MM.1S (cell line): ENCODE results near the gene MRPS5.

ENCODE experiments used
- DNase-seq: peaks from one replicate; pipeline ENCODE4 v3.0.0-alpha.2; 2015
- H2AFZ ChIP-seq: fragments of 300-600 bp; sonication (generic); 2 replicates; pipeline ENCODE4 v1.6.0; 2016; ENCODE audit warnings: antibody characterized with exemption, low read length
- H3F3A ChIP-seq: fragments of 300-600 bp; sonication (generic); 2 replicates; pipeline ENCODE4 v1.6.1; 2016; ENCODE audit warnings: mild to moderate bottlenecking, antibody characterized with exemption, low read length, moderate library complexity, mixed read lengths; ENCODE audit not compliant: insufficient read depth
- H3K27ac ChIP-seq: fragments of 300-600 bp; sonication (generic); 2 replicates; pipeline ENCODE4 v1.5.1; 2016; ENCODE audit warnings: mild to moderate bottlenecking, low read length
- H3K27me3 ChIP-seq: fragments of 300-600 bp; sonication (generic); replicated peaks from 2 replicates; pipeline ENCODE4 v1.6.0; 2016; ENCODE audit warnings: low read length; ENCODE audit not compliant: insufficient read depth
- H3K36me3 ChIP-seq: fragments of 300-600 bp; sonication (generic); replicated peaks from 2 replicates; pipeline ENCODE4 v1.6.1; 2016; ENCODE audit warnings: mild to moderate bottlenecking, low read length, mixed read lengths; ENCODE audit not compliant: insufficient read depth
- H3K4me1 ChIP-seq: fragments of 300-600 bp; sonication (generic); 2 replicates; pipeline ENCODE4 v1.6.1; 2016; ENCODE audit warnings: low read length, mixed read lengths
- H3K4me2 ChIP-seq: fragments of 300-600 bp; sonication (generic); 2 replicates; pipeline ENCODE4 v1.6.0; 2016; ENCODE audit warnings: low read depth, low read length
- H3K4me3 ChIP-seq: fragments of 300-600 bp; sonication (generic); 2 replicates; pipeline ENCODE4 v1.5.1; 2016; ENCODE audit warnings: low read length, mixed read lengths
- H3K79me2 ChIP-seq: fragments of 300-600 bp; sonication (generic); 2 replicates; pipeline ENCODE4 v1.6.1; 2016; ENCODE audit warnings: mixed run types, low read length, mixed read lengths
- H3K9ac ChIP-seq: fragments of 300-600 bp; sonication (generic); 2 replicates; pipeline ENCODE4 v1.6.1; 2016; ENCODE audit warnings: low read length, mixed read lengths
- H3K9me2 ChIP-seq: fragments of 300-600 bp; sonication (generic); replicated peaks from 2 replicates; pipeline ENCODE4 v1.6.1; 2016; ENCODE audit warnings: mild to moderate bottlenecking, low read length, mixed read lengths; ENCODE audit not compliant: insufficient read depth
- H3K9me3 ChIP-seq: fragments of 300-600 bp; sonication (generic); replicated peaks from 2 replicates; pipeline ENCODE4 v1.6.1; 2016; ENCODE audit warnings: mild to moderate bottlenecking, low read length, mixed read lengths; ENCODE audit not compliant: insufficient read depth
- H4K20me1 ChIP-seq: fragments of 300-600 bp; sonication (generic); 2 replicates; pipeline ENCODE4 v1.6.1; 2016; ENCODE audit warnings: mild to moderate bottlenecking, low read length, moderate library complexity, mixed read lengths; ENCODE audit not compliant: insufficient read depth
- EZH2 ChIP-seq: fragments of 300-600 bp; sonication (generic); optimal IDR thresholded peaks from 2 replicates; pipeline ENCODE3; 2017; ENCODE audit warnings: low read depth, mild to moderate bottlenecking, antibody characterized with exemption, low read length, mixed read lengths
- EZH2phosphoT487 ChIP-seq: fragments of 300-600 bp; sonication (generic); IDR thresholded peaks from 2 replicates; pipeline ENCODE4 v1.6.1; 2018; ENCODE audit warnings: antibody characterized with exemption, low read length
- TF ChIP-seq, protein P1 (sequence below): fragments of 300-600 bp; sonication (generic); IDR thresholded peaks from 2 replicates; pipeline ENCODE4 v1.5.1; 2016; ENCODE audit warnings: antibody characterized with exemption, low read length, mixed read lengths

Gene MRPS5

DNA sequence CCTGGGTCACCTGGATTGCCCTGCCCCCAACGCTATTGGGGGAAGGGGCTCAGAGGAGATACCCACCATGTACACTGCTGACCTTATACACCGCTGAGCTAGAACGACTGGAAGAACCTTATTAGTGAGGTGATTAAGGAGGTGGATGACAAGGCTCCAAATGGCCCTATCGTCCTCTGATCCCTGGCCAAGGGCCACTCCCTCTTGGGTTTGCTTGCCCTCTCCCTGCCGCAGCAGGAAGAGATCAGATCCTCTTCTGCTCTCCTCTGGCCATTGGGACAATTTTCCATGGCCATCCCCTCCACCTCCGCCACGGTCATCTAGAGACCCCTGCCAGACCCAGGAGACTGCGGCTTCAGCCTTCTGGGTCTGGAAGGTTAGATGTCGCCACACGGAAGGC lies 36.8 kb upstream of the MRPS5 start:
- Histone ChIP-seq H3K9me2 (no peaks in the 10 kb centered on the region), H3K79me2 (no peaks in the 10 kb centered on the region), H3F3A (no peaks in the 10 kb centered on the region), H3K9me3 (no peaks in the 10 kb centered on the region), H3K36me3 (no peaks in the 10 kb centered on the region), H3K4me3 (no peak overlapping the region), H3K27me3 (no peaks in the 10 kb centered on the region), H2AFZ (no peak overlapping the region), H4K20me1 (no peaks in the 10 kb centered on the region), H3K27ac (no peak overlapping the region), H3K4me2 (no peak overlapping the region), H3K4me1 (no peaks in the 10 kb centered on the region), H3K9ac (no peak overlapping the region)
- DNase-seq = no peak
- TF ChIP-seq EZH2 (no peak), EZH2phosphoT487 (no peak)
- TF ChIP-seq, protein P1, sequence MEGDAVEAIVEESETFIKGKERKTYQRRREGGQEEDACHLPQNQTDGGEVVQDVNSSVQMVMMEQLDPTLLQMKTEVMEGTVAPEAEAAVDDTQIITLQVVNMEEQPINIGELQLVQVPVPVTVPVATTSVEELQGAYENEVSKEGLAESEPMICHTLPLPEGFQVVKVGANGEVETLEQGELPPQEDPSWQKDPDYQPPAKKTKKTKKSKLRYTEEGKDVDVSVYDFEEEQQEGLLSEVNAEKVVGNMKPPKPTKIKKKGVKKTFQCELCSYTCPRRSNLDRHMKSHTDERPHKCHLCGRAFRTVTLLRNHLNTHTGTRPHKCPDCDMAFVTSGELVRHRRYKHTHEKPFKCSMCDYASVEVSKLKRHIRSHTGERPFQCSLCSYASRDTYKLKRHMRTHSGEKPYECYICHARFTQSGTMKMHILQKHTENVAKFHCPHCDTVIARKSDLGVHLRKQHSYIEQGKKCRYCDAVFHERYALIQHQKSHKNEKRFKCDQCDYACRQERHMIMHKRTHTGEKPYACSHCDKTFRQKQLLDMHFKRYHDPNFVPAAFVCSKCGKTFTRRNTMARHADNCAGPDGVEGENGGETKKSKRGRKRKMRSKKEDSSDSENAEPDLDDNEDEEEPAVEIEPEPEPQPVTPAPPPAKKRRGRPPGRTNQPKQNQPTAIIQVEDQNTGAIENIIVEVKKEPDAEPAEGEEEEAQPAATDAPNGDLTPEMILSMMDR = no peak

DNA sequence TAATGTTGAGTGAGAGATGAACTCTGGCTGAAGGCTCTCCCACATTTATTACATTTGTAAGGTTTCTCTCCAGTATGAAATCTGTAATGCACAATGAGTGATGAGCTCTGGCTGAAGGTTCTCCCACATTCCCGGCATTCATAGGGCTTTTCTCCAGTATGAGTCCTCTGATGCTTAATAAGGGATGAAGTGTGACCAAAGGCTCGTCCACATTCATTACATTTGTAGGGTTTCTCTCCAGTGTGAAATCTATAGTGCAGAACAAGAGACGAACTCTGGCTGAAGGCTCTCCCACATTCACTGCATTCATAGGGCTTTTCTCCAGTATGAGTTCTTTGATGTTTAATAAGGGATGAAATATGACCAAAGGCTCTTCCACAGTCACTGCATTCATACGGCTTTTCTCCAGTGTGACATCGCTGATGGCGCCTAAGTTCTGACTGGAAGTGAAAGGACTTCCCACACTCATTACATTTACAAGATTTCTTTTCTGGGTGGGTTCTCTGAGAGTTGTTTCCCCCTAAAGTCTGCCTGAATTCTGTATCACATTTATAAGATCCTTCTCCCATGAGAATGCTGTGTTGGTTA lies 27.9 kb upstream of the MRPS5 start:
- Histone ChIP-seq H3K36me3 (no peaks in the 10 kb centered on the region), H3K4me2 (no peak overlapping the region), H3K9ac (no peak overlapping the region), H2AFZ (no peak overlapping the region), H3K4me1 (no peaks in the 10 kb centered on the region), H4K20me1 (no peaks in the 10 kb centered on the region), H3K27ac (no peak overlapping the region), H3K27me3 (no peaks in the 10 kb centered on the region), H3K9me3 (no peaks in the 10 kb centered on the region), H3K9me2 (no peaks in the 10 kb centered on the region), H3K79me2 (no peaks in the 10 kb centered on the region), H3F3A (no peaks in the 10 kb centered on the region), H3K4me3 (no peak overlapping the region)
- TF ChIP-seq, protein P1 = no peak
- no peak for TF ChIP-seq EZH2
- TF ChIP-seq EZH2phosphoT487 = no peak
- no peak for DNase-seq

DNA sequence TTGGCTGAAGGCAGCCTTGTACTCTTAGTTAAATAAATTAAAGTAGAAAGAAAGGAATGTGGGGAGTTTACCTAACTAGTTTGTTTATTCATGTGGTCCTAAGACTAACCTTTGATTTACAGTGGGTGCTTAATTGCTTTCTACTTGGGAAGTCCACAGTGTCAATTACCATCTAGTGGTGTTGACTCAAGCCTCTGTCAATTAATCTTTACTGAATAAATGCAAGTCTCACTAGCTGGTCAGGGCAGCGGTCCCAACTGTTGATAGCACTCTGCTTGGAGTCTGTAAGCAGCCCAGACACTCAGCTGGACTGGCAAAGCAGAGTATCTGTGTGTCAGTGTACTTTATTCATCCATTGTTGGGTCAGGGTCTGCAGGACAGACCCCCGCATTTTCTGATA lies 22.2 kb upstream of the MRPS5 start:
- Histone ChIP-seq H3K27ac (no peak overlapping the region), H3K79me2 (no peaks in the 10 kb centered on the region), H3F3A (no peaks in the 10 kb centered on the region), H3K9ac (no peak overlapping the region), H3K4me3 (no peak overlapping the region), H3K36me3 (no peaks in the 10 kb centered on the region), H4K20me1 (no peaks in the 10 kb centered on the region), H3K4me2 (no peak overlapping the region), H2AFZ (no peak overlapping the region), H3K4me1 (no peaks in the 10 kb centered on the region), H3K27me3 (no peaks in the 10 kb centered on the region), H3K9me2 (no peaks in the 10 kb centered on the region), H3K9me3 (no peaks in the 10 kb centered on the region)
- TF ChIP-seq EZH2phosphoT487 = no peak
- TF ChIP-seq, protein P1 = no peak
- no peak for TF ChIP-seq EZH2
- no peak for DNase-seq
